GM06990 (cell line): ENCODE measurements around the gene NTRK3.

Source experiments
- DNase-seq: peaks from one replicate; pipeline ENCODE4 v3.0.0-alpha.2; 2011; ENCODE audit not compliant: insufficient read length; ENCODE audit errors: extremely low read depth
- H3K27me3 ChIP-seq: replicated peaks from 2 replicates; pipeline ENCODE4 v1.6.0; 2011; ENCODE audit warnings: low read length; ENCODE audit not compliant: control insufficient read depth, insufficient read depth
- H3K36me3 ChIP-seq: 2 replicates; pipeline ENCODE4 v1.5.1; 2011; ENCODE audit warnings: low read length; ENCODE audit not compliant: control insufficient read depth, insufficient read depth
- H3K4me3 ChIP-seq: replicated peaks from 2 replicates; pipeline ENCODE4 v1.5.1; 2011; ENCODE audit warnings: low read depth, mild to moderate bottlenecking, control low read depth, low read length
- TF ChIP-seq, protein P1 (sequence below): IDR thresholded peaks from 2 replicates; pipeline ENCODE4 v1.5.1; 2011; ENCODE audit warnings: low read length, control low read depth, mild to moderate bottlenecking, inconsistent platforms; ENCODE audit not compliant: insufficient read depth, poor library complexity, severe bottlenecking

Gene NTRK3

DNA sequence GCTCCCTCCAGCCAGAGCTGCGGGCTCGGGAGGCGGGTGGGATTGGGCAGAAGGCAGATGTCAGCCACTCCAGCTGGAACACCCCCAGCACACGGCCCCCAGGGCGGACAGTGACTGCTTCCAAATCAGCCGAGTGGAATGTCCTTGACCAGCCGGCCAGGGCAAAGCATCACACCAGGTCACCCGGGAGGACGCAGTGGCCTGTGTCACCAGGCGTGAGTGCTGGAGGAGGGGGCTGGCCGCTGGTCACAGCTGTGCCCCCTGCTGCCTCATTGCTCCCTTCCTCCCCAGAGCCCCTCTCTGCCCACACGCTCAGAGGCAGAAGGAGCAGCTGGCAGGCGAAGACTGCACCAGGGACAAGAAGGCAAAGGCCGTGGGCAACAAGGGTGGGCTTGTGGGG lies 33.5 kb downstream of the NTRK3 start:
- Histone ChIP-seq H3K27me3 (peaks cover 2% of the 10 kb centered on the region; the same call in 1 of the 2 replicates), H3K4me3 (no peak overlapping the region), H3K36me3 (no peaks in the 10 kb centered on the region)
- no peak for DNase-seq
- TF ChIP-seq, protein P1, sequence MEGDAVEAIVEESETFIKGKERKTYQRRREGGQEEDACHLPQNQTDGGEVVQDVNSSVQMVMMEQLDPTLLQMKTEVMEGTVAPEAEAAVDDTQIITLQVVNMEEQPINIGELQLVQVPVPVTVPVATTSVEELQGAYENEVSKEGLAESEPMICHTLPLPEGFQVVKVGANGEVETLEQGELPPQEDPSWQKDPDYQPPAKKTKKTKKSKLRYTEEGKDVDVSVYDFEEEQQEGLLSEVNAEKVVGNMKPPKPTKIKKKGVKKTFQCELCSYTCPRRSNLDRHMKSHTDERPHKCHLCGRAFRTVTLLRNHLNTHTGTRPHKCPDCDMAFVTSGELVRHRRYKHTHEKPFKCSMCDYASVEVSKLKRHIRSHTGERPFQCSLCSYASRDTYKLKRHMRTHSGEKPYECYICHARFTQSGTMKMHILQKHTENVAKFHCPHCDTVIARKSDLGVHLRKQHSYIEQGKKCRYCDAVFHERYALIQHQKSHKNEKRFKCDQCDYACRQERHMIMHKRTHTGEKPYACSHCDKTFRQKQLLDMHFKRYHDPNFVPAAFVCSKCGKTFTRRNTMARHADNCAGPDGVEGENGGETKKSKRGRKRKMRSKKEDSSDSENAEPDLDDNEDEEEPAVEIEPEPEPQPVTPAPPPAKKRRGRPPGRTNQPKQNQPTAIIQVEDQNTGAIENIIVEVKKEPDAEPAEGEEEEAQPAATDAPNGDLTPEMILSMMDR: no peak

DNA sequence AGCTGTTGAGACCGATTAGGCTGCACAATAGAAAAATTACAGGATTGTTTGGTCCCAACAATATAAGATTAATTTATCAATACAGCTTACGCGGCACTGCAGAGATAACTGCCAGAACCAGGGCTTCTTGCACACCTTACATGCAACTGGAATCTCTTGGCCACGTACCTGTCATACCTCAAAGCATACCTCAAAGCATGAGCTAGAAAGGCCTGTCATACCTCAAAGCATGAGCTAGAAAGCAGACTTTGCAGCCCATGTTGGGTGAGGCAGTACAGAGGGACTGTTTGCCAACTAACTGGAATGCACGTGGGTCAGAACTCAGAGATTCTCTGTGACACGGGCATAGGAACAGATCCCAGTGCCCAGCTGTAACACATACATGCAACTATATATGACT lies 34.7 kb downstream of the NTRK3 start:
- DNase-seq: no peak
- TF ChIP-seq, protein P1: no peak
- Histone ChIP-seq H3K27me3 (peaks cover 2% of the 10 kb centered on the region; the same call in 1 of the 2 replicates), H3K4me3 (no peak overlapping the region), H3K36me3 (no peaks in the 10 kb centered on the region)

DNA sequence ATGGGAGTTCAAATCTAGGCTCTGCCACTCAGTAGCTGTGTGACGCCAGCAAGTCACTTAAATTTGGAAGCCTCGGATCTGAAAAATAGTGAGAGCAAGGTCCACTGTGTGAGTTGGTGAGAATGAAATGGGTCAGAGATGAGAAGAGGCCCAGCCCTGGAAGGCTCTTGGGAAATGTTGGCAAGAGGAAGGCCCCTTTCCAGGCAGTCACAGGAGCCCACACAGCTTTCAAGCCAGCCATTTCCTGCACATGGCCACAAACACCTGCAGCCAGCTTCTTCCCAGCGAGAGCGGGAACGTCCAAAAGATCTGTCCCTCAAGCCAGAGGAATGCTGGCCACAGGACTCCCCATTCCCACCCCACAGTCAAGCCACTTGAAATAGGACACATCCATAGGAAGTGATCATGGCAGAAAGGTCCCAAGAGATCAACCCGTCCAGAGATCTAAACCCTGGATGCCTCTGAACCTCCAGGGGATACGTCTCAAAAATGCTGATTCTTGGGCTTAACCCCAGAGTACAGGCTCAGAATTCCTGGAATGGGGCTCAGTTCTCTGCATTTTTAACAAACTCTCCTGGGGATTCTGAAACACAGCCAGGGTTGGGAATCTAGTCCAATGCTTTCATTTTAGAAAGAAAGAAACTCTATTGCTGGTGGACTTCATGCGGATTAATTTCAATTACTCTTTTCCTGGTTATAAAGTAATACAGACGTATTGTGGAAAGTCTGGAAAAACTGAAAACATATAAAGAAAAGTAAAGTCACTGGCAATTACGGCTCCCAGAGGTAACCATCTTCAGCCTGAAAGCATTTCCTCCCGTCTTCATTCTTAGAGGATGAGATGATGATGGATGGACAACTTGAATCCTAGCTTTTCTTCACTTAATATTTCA lies 35.9 kb downstream of the NTRK3 start:
- H3K27me3 ChIP-seq: no peaks in the 10 kb centered on the region
- DNase-seq: no peak
- no peaks in the 10 kb centered on the region for H3K36me3 ChIP-seq
- TF ChIP-seq, protein P1: no peak
- H3K4me3 ChIP-seq: no peak overlapping the region

DNA sequence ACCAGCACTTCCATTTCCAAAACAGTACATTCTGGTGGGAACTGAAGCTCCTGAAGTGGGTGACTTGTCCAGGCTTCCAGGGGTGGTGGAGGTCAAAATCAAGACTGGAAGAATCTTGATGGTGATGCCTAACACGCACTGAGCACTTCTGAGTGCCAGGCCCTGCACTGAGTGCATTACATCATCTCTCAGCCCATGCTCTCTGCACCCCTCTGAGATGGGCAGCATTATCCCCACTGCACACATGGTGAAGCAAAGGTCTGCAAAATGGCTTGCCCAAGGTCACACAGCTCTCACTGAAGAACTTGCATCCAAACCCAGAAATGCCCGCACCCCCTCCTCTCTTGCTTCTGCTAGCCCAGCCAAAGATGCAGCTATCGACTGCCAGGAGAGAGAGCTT lies 36.9 kb downstream of the NTRK3 start:
- DNase-seq: no peak
- Histone ChIP-seq H3K4me3 (no peak overlapping the region), H3K27me3 (no peaks in the 10 kb centered on the region), H3K36me3 (no peaks in the 10 kb centered on the region)
- TF ChIP-seq, protein P1: no peak

DNA sequence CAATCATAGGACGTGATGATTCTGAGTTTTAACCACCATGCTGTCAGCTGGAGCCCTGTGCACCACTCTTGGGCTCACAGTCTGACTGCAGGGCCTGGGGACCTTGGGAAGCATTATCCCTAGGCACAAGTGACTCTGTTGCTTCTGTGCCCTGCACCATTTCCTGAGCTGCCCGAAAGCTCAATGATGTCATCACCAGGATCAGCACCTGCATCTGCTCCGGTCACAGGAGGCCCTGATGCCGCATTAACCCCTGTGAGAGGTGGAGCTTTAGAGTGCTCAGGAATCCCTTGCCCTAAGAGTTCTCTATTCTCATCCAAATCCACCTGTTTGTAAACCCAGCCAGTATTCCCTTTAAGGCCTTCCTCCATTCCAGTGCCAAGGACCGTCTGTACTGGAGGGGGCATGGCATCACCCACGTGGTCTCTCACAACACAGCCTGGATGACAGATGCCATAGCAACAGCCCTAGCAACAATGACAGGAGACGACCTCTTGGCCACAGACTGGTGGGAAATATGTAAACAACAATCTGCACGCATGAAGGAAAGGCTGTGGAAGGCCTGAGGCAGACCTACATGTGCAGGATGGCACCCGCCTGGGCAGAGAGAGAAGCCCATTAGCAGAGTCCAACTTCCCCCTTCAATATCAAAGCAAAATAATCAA lies 37.9 kb downstream of the NTRK3 start:
- no peaks in the 10 kb centered on the region for H3K36me3 ChIP-seq
- TF ChIP-seq, protein P1: no peak
- no peak overlapping the region for H3K4me3 ChIP-seq
- DNase-seq: no peak
- no peaks in the 10 kb centered on the region for H3K27me3 ChIP-seq
